Measurements from ENCODE around the gene C6orf52. TPM values are rescaled to one million over a fixed set of nuclear protein-coding genes. Genes with fewer than 3 reads are reported as not detected.

The C6orf52 gene
- total and polyA plus RNA-seq, 9 of the 15 experiments (the other 6 are each of a cell fraction or from before 2014, with no cell fraction given) = 6.7 to 37.0 (median 11.1) TPM

- TF ChIP-seq ARID1B (IDR thresholded peaks at IDR 0.05) (peak; percentile 52), ELF4 (CRISPR knock-in tag; IDR thresholded peaks at IDR 0.05) (no peak), CLOCK (CRISPR knock-in tag; IDR thresholded peaks at IDR 0.05; ENCODE audit: borderline replicate concordance) (no peak), ZC3H8 (IDR thresholded peaks at IDR 0.05) (no peak), MEF2D (tag; conservative IDR thresholded peaks at IDR 0.05; ENCODE audit: low read depth) (no peak), NFRKB (IDR thresholded peaks at IDR 0.05; ENCODE audit: low read depth) (peak; percentile 37), HCFC1 (IDR thresholded peaks at IDR 0.05; ENCODE audit: low read depth, low read length) (peak; percentile 46), GATA2 (CRISPR knock-in tag; IDR thresholded peaks at IDR 0.05) (no peak), SPI1 (IDR thresholded peaks at IDR 0.05; ENCODE audit: borderline replicate concordance, low read depth, low read length) (peak; percentile 16; the same call in 1 of the 2 replicates), ZNF764 (CRISPR knock-in tag; IDR thresholded peaks at IDR 0.05; ENCODE audit: low read depth) (no peak), HMBOX1 (IDR thresholded peaks at IDR 0.05) (no peak), TCF15 (CRISPR knock-in tag; IDR thresholded peaks at IDR 0.05) (no peak), HES1 (IDR thresholded peaks at IDR 0.05; ENCODE audit: low read depth) (no peak), MTF1 (CRISPR knock-in tag; IDR thresholded peaks at IDR 0.05; ENCODE audit: borderline replicate concordance) (0 out of 2 replicates have a peak, but pooled peaks have one; percentile 5), TCFL5 (CRISPR knock-in tag; conservative IDR thresholded peaks at IDR 0.05) (no peak), ETS1 (conservative IDR thresholded peaks at IDR 0.05; ENCODE audit: control insufficient read depth, low read depth, low read length) (0 out of 2 replicates have a peak, but pooled peaks have one; percentile 58), XRCC5 (IDR thresholded peaks at IDR 0.05; ENCODE audit: low read depth, low read length) (peak; percentile 71), LEF1 (IDR thresholded peaks at IDR 0.05) (no peak), ILF3 (IDR thresholded peaks at IDR 0.05; ENCODE audit: borderline replicate concordance) (no peak), DIDO1 (tag; IDR thresholded peaks at IDR 0.05; ENCODE audit: low read depth) (no peak), CTBP1 (IDR thresholded peaks at IDR 0.05; ENCODE audit: borderline replicate concordance) (peak; percentile 86), C11orf30 (IDR thresholded peaks at IDR 0.05; ENCODE audit: low read depth) (peak; percentile 47), USF2 (CRISPR knock-in tag; IDR thresholded peaks at IDR 0.05) (peak; percentile 91; the same call in 1 of the 2 replicates)
These were observed 28.6 kb upstream of the C6orf52 start, which contains the start of gene TMEM14C (continued) for GRCh38 chr6:10722820-10723566.
